Body of pancreas (tissue), 4 donors: ENCODE data around the gene ARHGAP22. TPM values are rescaled to one million over a fixed set of nuclear protein-coding genes. Genes with fewer than 3 reads are reported as not detected.

Experiments
- ATAC-seq: fragments of 150-250 bp; one replicate; pipeline ENCODE4 v1.9.1; 2016
- DNase-seq, 4 donors: peaks; one replicate each; pipeline ENCODE4 v3.0.0-alpha.2; 2019
- H3K27ac ChIP-seq, 4 donors: fragments of 200-600 bp; sonication (generic); 1 replicate in 3 of 4; 2 replicates in 1 of 4; pipeline versions ENCODE4 v1.5.1 to v1.6.1; 2016 to 2019; ENCODE audit warnings: mild to moderate bottlenecking in 1 of 4, mixed read lengths in 1 of 4, moderate library complexity in 1 of 4
- H3K27me3 ChIP-seq, 2 donors: fragments of 200-600 bp; sonication (generic); one replicate each; pipeline ENCODE4 v1.6.0; 2016; ENCODE audit warnings: mild to moderate bottlenecking in 1 of 2
- H3K36me3 ChIP-seq, 2 donors: fragments of 200-600 bp; sonication (generic); replicated peaks in 1 of 2; 2 replicates each; pipeline ENCODE4 v1.5.1; 2016; ENCODE audit warnings: low read depth in 2 of 2; ENCODE audit not compliant: insufficient read depth in 1 of 2
- H3K4me1 ChIP-seq: fragments of 200-600 bp; sonication (generic); one replicate; pipeline ENCODE4 v1.6.0; 2016
- H3K4me3 ChIP-seq, 2 donors: fragments of 200-600 bp; sonication (generic); 1 replicate in 1 of 2; 2 replicates in 1 of 2; pipeline ENCODE4 v1.5.1; 2016 to 2019
- H3K9me3 ChIP-seq, 3 donors: fragments of 200-600 bp; sonication (generic); 1 replicate in 2 of 3; 2 replicates in 1 of 3; pipeline ENCODE4 v1.5.1; 2016
- CTCF ChIP-seq, 7 experiments: fragments of 450-650 bp in 4 of 7; fragments of 200-600 bp in 3 of 7; sonication (generic) in 3 of 7; IDR thresholded peaks; one replicate each; pipeline ENCODE4 v1.5.1; 2016 to 2019; ENCODE audit warnings: antibody characterized with exemption in 7 of 7
- POLR2A ChIP-seq, 3 donors: fragments of 450-650 bp; IDR thresholded peaks; one replicate each; pipeline ENCODE4 v1.6.1; 2016; ENCODE audit warnings: antibody characterized with exemption in 3 of 3, mild to moderate bottlenecking in 2 of 3
- WGBS, 2 donors: methylation state at CpG; one replicate each; pipeline ENCODE4 v1.1.5; 2017; 5-methylcytosine and 5-hydroxymethylcytosine counted together
- intact Hi-C: fragments of 100-400 bp; cut with DNase I; formaldehyde crosslinking; loops from one replicate; pipeline ENCODE4 v1.15.1; 2023
- total RNA-seq, 2 donors: library from RNA; depleted of rRNA; stranded (reverse); fragments of >200 nt; gene quantifications; one replicate each; pipeline ENCODE4 v1.1.0, GENCODE V29; 2016

The ARHGAP22 gene
- total RNA-seq, 2 donors from 2014 or later = 1.6 to 4.6 TPM

- 79 to 82% methylated on average over 5 of the region's 5 CpGs for WGBS, 2 donors
Measured at GRCh38 chr10:48418189-48418788, 186.6 kb downstream of the ARHGAP22 start.

DNA sequence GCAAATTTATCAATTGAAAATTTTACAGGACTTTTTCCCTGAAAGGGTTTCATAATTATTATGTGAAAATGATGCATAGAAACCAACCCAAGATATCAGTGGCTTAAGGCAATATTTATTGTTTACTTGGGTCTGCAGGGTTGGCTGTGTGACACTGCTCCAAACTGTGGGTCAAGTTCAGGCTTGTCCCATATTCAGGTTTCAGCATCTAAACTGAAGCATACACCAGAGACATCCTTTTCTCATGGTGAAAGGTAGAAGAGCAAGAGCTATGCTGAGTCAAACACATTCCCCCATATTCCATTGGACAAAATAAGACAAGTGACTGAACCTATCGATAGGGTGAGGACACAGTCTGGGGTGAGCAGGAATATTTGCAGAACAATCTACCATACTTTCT, 187.5 kb downstream of the ARHGAP22 start:
- Histone ChIP-seq H3K36me3 (no peaks in the 10 kb centered on the region), H3K9me3 (peaks cover 0 to 5% (median 0%) of the 10 kb centered on the region in 3 donors), H3K4me3 (no peak overlapping the region), H3K27me3 (no peaks in the 10 kb centered on the region), H3K4me1 (peaks cover 4% of the 10 kb centered on the region), H3K27ac (no peak overlapping the region)
- TF ChIP-seq CTCF (IDR thresholded peaks at IDR 0.05) (no peak), POLR2A (IDR thresholded peaks at IDR 0.05) (no peak)
- 80 to 86% methylated on average over 1 of the region's 1 CpG for WGBS, 2 donors
- no peak for DNase-seq
- intact Hi-C loops = no loop called here
- ATAC-seq = no peak

More at GRCh38 chr10:48418189-48418788, 186.6 kb downstream of the ARHGAP22 start:
- Histone ChIP-seq H3K4me3 (no peak overlapping the region), H3K36me3 (no peaks in the 10 kb centered on the region), H3K27ac (no peak overlapping the region), H3K27me3 (no peaks in the 10 kb centered on the region), H3K4me1 (peaks cover 4% of the 10 kb centered on the region), H3K9me3 (no peaks in the 10 kb centered on the region)
- intact Hi-C loops = no loop called here
- no peak for ATAC-seq
- no peak for TF ChIP-seq CTCF (IDR thresholded peaks at IDR 0.05)
- TF ChIP-seq POLR2A (IDR thresholded peaks at IDR 0.05) = no peak
- DNase-seq = no peak

DNA sequence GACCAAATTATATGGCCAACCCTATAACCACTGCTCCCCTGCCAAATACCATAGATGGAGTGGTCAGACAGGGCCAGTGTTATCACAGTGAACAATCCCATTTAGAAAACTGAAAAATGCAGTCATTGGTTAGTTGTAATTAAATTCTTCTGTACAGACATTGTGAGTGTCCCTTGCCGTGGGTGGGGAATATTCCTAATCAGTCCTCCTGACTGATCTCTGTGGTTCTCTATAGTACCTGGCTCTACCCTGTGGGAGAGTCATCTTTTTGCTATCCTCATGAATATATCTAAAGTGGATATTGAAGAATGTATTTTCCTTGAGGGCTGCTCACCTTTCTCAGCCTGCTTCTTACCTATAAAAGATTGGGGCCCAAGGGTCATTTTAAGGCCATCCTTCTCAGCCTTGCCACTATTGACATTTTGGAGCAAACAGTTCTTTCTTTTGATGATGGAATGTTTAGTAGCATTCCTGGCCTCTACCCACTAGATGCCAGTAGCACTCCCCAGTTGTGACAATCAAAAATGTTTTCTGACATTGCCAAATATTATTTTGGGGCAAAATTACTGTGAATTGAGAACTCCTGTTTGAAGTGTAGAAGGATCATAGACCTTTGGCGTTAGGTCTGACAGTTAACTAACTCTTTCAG, 188.2 kb downstream of the ARHGAP22 start:
- H3K36me3 ChIP-seq = no peaks in the 10 kb centered on the region
- H3K4me3 ChIP-seq = no peak overlapping the region
- intact Hi-C loops = no loop called here
- TF ChIP-seq POLR2A (IDR thresholded peaks at IDR 0.05) (no peak), CTCF (IDR thresholded peaks at IDR 0.05) (no peak)
- DNase-seq (no peak), ATAC-seq (no peak)
- peaks cover 4% of the 10 kb centered on the region for H3K4me1 ChIP-seq
- H3K27me3 ChIP-seq = no peaks in the 10 kb centered on the region
- no peak overlapping the region for H3K27ac ChIP-seq
- 63 to 66% methylated on average over 2 of the region's 2 CpGs for WGBS, 2 donors
- H3K9me3 ChIP-seq = peaks cover 0 to 10% (median 0%) of the 10 kb centered on the region in 3 donors

GRCh38 chr10:48414778-48415177, 190.1 kb downstream of the ARHGAP22 start:
- H3K9me3 ChIP-seq = peaks cover 0 to 10% (median 3%) of the 10 kb centered on the region in 3 donors
- peaks cover 4% of the 10 kb centered on the region for H3K4me1 ChIP-seq
- intact Hi-C loops = no loop called here
- H3K36me3 ChIP-seq = peaks cover 4 to 8% of the 10 kb centered on the region in 2 donors
- ATAC-seq (no peak), DNase-seq (no peak)
- TF ChIP-seq CTCF (IDR thresholded peaks at IDR 0.05) = no peak
- TF ChIP-seq POLR2A (IDR thresholded peaks at IDR 0.05) = no peak
- 100% methylated on average over 1 of the region's 1 CpG for WGBS, 2 donors
- H3K27ac ChIP-seq = no peak overlapping the region
- H3K27me3 ChIP-seq = no peaks in the 10 kb centered on the region
- H3K4me3 ChIP-seq = no peak overlapping the region
